ENCODE data around the gene CRY1. TPM values are rescaled to one million over a fixed set of nuclear protein-coding genes. Genes with fewer than 3 reads are reported as not detected.
"Not testable (repeated sequence)": the region's sequence is repeated elsewhere in the genome, so short reads cannot be mapped to it uniquely, and the experiment has no call there.

Gene CRY1
- total RNA-seq, 1 experiment from 2014 or later: 38.4 TPM

- H3K4me1 ChIP-seq (replicated peaks): no peaks in the 10 kb centered on the region
- H3K9me3 ChIP-seq (replicated peaks): no peaks in the 10 kb centered on the region; the same call in 1 of the 2 replicates
- no peak overlapping the region for H3K4me3 ChIP-seq
- no peaks in the 10 kb centered on the region for H3K36me3 ChIP-seq
- H3K27me3 ChIP-seq (replicated peaks): peaks cover 19% of the 10 kb centered on the region
- no peak for DNase-seq (ENCODE audit: low read depth in 1 of 2, low spot score in 2 of 2)
- H3K27ac ChIP-seq: no peak overlapping the region
Observed at GRCh38 chr12:107122452-107122958, 29.2 kb upstream of the CRY1 start.

GRCh38 chr12:107119091-107119490, 25.7 kb upstream of the CRY1 start:
- H3K4me1 ChIP-seq (replicated peaks): no peaks in the 10 kb centered on the region
- H3K4me3 ChIP-seq: no peak overlapping the region
- no peaks in the 10 kb centered on the region for H3K36me3 ChIP-seq
- H3K9me3 ChIP-seq (replicated peaks): no peaks in the 10 kb centered on the region; the same call in 1 of the 2 replicates
- DNase-seq (ENCODE audit: low read depth in 1 of 2, low spot score in 2 of 2): no peak
- no peak overlapping the region for H3K27ac ChIP-seq
- peaks cover 14% of the 10 kb centered on the region for H3K27me3 ChIP-seq (replicated peaks)

GRCh38 chr12:107118624-107119023, 25.3 kb upstream of the CRY1 start:
- H3K27me3 ChIP-seq (replicated peaks): peaks cover 17% of the 10 kb centered on the region
- no peaks in the 10 kb centered on the region for H3K36me3 ChIP-seq
- H3K4me1 ChIP-seq (replicated peaks): no peaks in the 10 kb centered on the region
- DNase-seq (ENCODE audit: low read depth in 1 of 2, low spot score in 2 of 2): no peak
- H3K9me3 ChIP-seq (replicated peaks): no peaks in the 10 kb centered on the region; the same call in 1 of the 2 replicates
- H3K4me3 ChIP-seq: no peak overlapping the region
- H3K27ac ChIP-seq: no peak overlapping the region

GRCh38 chr12:107115119-107115518, 21.8 kb upstream of the CRY1 start:
- peaks cover 28% of the 10 kb centered on the region; the same call in 1 of the 2 replicates for H3K27me3 ChIP-seq (replicated peaks)

GRCh38 chr12:107111314-107111713, 18.0 kb upstream of the CRY1 start:
- H3K4me3 ChIP-seq: no peak overlapping the region

More at GRCh38 chr12:107115119-107115518, 21.8 kb upstream of the CRY1 start:
- H3K9me3 ChIP-seq (replicated peaks): no peaks in the 10 kb centered on the region; the same call in 1 of the 2 replicates
- H3K27ac ChIP-seq: no peak overlapping the region
- H3K4me3 ChIP-seq: no peak overlapping the region
- no peaks in the 10 kb centered on the region for H3K4me1 ChIP-seq (replicated peaks)
- no peaks in the 10 kb centered on the region for H3K36me3 ChIP-seq
- DNase-seq (ENCODE audit: low read depth in 1 of 2, low spot score in 2 of 2): no peak

GRCh38 chr12:107109726-107110719, 16.7 kb upstream of the CRY1 start:
- no peak overlapping the region for H3K4me3 ChIP-seq
- no peak overlapping the region for H3K27ac ChIP-seq

More at GRCh38 chr12:107111314-107111713, 18.0 kb upstream of the CRY1 start:
- DNase-seq (ENCODE audit: low read depth in 1 of 2, low spot score in 2 of 2): no peak
- Histone ChIP-seq H3K4me1 (replicated peaks) (no peaks in the 10 kb centered on the region), H3K27ac (no peak overlapping the region), H3K9me3 (replicated peaks) (no peaks in the 10 kb centered on the region; the same call in 1 of the 2 replicates), H3K27me3 (replicated peaks) (peaks cover 19% of the 10 kb centered on the region; the same call in 1 of the 2 replicates), H3K36me3 (no peaks in the 10 kb centered on the region)

GRCh38 chr12:107108995-107109508, 15.7 kb upstream of the CRY1 start:
- no peak overlapping the region for H3K4me3 ChIP-seq
- no peak overlapping the region for H3K27ac ChIP-seq
- no peaks in the 10 kb centered on the region; the same call in 1 of the 2 replicates for H3K9me3 ChIP-seq (replicated peaks)
- H3K36me3 ChIP-seq: no peaks in the 10 kb centered on the region
- H3K4me1 ChIP-seq (replicated peaks): no peaks in the 10 kb centered on the region
- H3K27me3 ChIP-seq (replicated peaks): peaks cover 19% of the 10 kb centered on the region; the same call in 1 of the 2 replicates
- DNase-seq (ENCODE audit: low read depth in 1 of 2, low spot score in 2 of 2): no peak

More at GRCh38 chr12:107109726-107110719, 16.7 kb upstream of the CRY1 start:
- no peaks in the 10 kb centered on the region for H3K4me1 ChIP-seq (replicated peaks)
- no peaks in the 10 kb centered on the region for H3K36me3 ChIP-seq
- no peaks in the 10 kb centered on the region; the same call in 1 of the 2 replicates for H3K9me3 ChIP-seq (replicated peaks)
- H3K27me3 ChIP-seq (replicated peaks): peaks cover 19% of the 10 kb centered on the region; the same call in 1 of the 2 replicates
- no peak for DNase-seq (ENCODE audit: low read depth in 1 of 2, low spot score in 2 of 2)

GRCh38 chr12:107108366-107108765, 15.0 kb upstream of the CRY1 start:
- H3K36me3 ChIP-seq; H3K4me3 ChIP-seq; H3K9me3 ChIP-seq (replicated peaks); H3K27ac ChIP-seq; DNase-seq (ENCODE audit: low read depth in 1 of 2, low spot score in 2 of 2); H3K4me1 ChIP-seq (replicated peaks): not testable (repeated sequence)
- peaks cover 15% of the 10 kb centered on the region; the same call in 1 of the 2 replicates for H3K27me3 ChIP-seq (replicated peaks)

GRCh38 chr12:107107381-107107780, 14.0 kb upstream of the CRY1 start:
- no peaks in the 10 kb centered on the region for H3K4me1 ChIP-seq (replicated peaks)
- H3K4me3 ChIP-seq: no peak overlapping the region

GRCh38 chr12:107106241-107107025, 13.1 kb upstream of the CRY1 start:
- no peaks in the 10 kb centered on the region for H3K36me3 ChIP-seq
- H3K27me3 ChIP-seq (replicated peaks): 0 out of 2 replicates have a peak, but pooled peaks cover 3% of the 10 kb centered on the region
- no peaks in the 10 kb centered on the region for H3K4me1 ChIP-seq (replicated peaks)
- no peak overlapping the region for H3K27ac ChIP-seq
- no peak overlapping the region for H3K4me3 ChIP-seq
- no peaks in the 10 kb centered on the region for H3K9me3 ChIP-seq (replicated peaks)
- DNase-seq (ENCODE audit: low read depth in 1 of 2, low spot score in 2 of 2): no peak

More at GRCh38 chr12:107107381-107107780, 14.0 kb upstream of the CRY1 start:
- Histone ChIP-seq H3K9me3 (replicated peaks) (no peaks in the 10 kb centered on the region), H3K36me3 (no peaks in the 10 kb centered on the region), H3K27ac (no peak overlapping the region), H3K27me3 (replicated peaks) (0 out of 2 replicates have a peak, but pooled peaks cover 10% of the 10 kb centered on the region)
- DNase-seq (ENCODE audit: low read depth in 1 of 2, low spot score in 2 of 2): no peak

GRCh38 chr12:107105410-107105703, 12.0 kb upstream of the CRY1 start:
- Histone ChIP-seq H3K4me3 (no peak overlapping the region), H3K27ac (no peak overlapping the region), H3K4me1 (replicated peaks) (no peaks in the 10 kb centered on the region), H3K27me3 (replicated peaks) (no peaks in the 10 kb centered on the region), H3K9me3 (replicated peaks) (no peaks in the 10 kb centered on the region), H3K36me3 (no peaks in the 10 kb centered on the region)
- DNase-seq (ENCODE audit: low read depth in 1 of 2, low spot score in 2 of 2): no peak

- no peaks in the 10 kb centered on the region for H3K4me1 ChIP-seq (replicated peaks)
- DNase-seq (ENCODE audit: low read depth in 1 of 2, low spot score in 2 of 2): no peak
- H3K27me3 ChIP-seq (replicated peaks): no peaks in the 10 kb centered on the region
- H3K4me3 ChIP-seq: no peak overlapping the region
- H3K36me3 ChIP-seq: no peaks in the 10 kb centered on the region
- no peak overlapping the region for H3K27ac ChIP-seq
- no peaks in the 10 kb centered on the region for H3K9me3 ChIP-seq (replicated peaks)
Observed at GRCh38 chr12:107103516-107103915, 10.2 kb upstream of the CRY1 start.

- no peak for DNase-seq (ENCODE audit: low read depth in 1 of 2, low spot score in 2 of 2)
- no peaks in the 10 kb centered on the region for H3K27me3 ChIP-seq (replicated peaks)
- no peaks in the 10 kb centered on the region for H3K36me3 ChIP-seq
- no peak overlapping the region for H3K27ac ChIP-seq
- H3K4me3 ChIP-seq: no peak overlapping the region
- no peaks in the 10 kb centered on the region for H3K4me1 ChIP-seq (replicated peaks)
- no peaks in the 10 kb centered on the region for H3K9me3 ChIP-seq (replicated peaks)
Observed at GRCh38 chr12:107103097-107103496, 9.7 kb upstream of the CRY1 start.
